Measurements from ENCODE around the gene PPP1R15B. TPM values are rescaled to one million over a fixed set of nuclear protein-coding genes. Genes with fewer than 3 reads are reported as not detected.

PPP1R15B gene
- total and polyA plus RNA-seq, 2 donors (not counting 1 experiment from before 2014, with no cell fraction given), result 65.7 to 137 TPM

DNA sequence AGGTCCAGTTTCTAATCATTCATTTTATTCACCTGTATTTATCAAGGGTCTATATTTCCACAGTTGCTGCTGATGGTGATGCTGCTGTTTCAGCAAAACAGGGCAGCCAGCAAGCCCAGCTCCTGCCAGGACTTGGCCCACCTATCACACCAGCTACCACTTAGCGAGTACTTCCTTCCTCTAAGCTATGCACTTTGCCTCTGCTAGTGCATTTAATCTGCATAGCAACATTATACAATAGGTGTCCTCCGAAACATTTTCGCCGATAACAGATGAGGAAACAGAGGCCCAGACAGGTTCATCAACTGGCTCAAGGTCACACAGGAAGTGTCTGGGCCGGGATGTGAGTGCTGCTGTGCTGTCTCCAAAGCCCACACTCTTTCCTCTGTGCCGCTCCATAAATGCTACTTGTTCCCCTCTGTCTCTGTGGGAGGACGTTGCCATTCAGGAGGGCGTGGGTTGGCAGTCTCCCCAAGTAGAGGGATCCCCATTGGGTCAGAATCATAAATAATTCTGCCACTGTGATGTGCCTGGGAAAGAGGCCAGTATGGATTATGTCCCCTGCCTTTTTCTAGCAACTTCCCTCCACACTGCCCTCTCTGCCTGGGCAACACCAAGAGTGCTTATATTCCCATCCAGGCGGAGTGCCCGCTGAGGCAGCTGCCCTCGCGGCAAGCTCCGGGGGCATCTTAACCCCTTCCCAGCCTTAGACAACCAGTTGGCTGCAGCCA is 42.5 kb downstream of the PPP1R15B start:
- intact Hi-C loops (cut with micrococcal nuclease), result loop anchor here (10.0 kb wide), 1 partner anchor 864 kb away; no protein-coding TSS in a partner anchor
- no peak overlapping the region for H3K4me3 ChIP-seq (ENCODE audit: control extremely low read depth in 1 of 5, extremely low read depth in 1 of 5, insufficient read depth in 1 of 5, low read depth in 2 of 5, low read length in 4 of 5)
- Mint-ChIP-seq H3K27ac (no peak overlapping the region), H3K27me3 (peaks cover 39% of the 10 kb centered on the region), H3K4me3 (no peak overlapping the region), H3K4me1 (no peaks in the 10 kb centered on the region), H3K9me3 (ENCODE audit: insufficient read depth) (no peaks in the 10 kb centered on the region)
- no peaks in the 10 kb centered on the region for H3K79me2 ChIP-seq (ENCODE audit: control insufficient read depth, insufficient read depth, low read length)
- peaks cover 0 to 13% (median 0%) of the 10 kb centered on the region in 4 experiments for H3K27me3 ChIP-seq (replicated peaks in 1 of 4; ENCODE audit: control extremely low read depth in 1 of 4, control insufficient read depth in 3 of 4, insufficient read depth in 4 of 4, low read length in 3 of 4)
- H4K20me1 ChIP-seq (ENCODE audit: control insufficient read depth, insufficient read depth, low read length, poor library complexity, severe bottlenecking), result no peaks in the 10 kb centered on the region
- H3K9ac ChIP-seq (ENCODE audit: low read length), result no peak overlapping the region
- WGBS (ENCODE audit: insufficient coverage), result 39% methylated on average over 13 of the region's 13 CpGs
- H3K4me2 ChIP-seq (replicated peaks; ENCODE audit: low read depth, low read length, poor library complexity, severe bottlenecking), result no peak overlapping the region
- TF ChIP-seq, protein P1, sequence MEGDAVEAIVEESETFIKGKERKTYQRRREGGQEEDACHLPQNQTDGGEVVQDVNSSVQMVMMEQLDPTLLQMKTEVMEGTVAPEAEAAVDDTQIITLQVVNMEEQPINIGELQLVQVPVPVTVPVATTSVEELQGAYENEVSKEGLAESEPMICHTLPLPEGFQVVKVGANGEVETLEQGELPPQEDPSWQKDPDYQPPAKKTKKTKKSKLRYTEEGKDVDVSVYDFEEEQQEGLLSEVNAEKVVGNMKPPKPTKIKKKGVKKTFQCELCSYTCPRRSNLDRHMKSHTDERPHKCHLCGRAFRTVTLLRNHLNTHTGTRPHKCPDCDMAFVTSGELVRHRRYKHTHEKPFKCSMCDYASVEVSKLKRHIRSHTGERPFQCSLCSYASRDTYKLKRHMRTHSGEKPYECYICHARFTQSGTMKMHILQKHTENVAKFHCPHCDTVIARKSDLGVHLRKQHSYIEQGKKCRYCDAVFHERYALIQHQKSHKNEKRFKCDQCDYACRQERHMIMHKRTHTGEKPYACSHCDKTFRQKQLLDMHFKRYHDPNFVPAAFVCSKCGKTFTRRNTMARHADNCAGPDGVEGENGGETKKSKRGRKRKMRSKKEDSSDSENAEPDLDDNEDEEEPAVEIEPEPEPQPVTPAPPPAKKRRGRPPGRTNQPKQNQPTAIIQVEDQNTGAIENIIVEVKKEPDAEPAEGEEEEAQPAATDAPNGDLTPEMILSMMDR (IDR thresholded peaks at IDR 0.05), result no peak
- no peak for TF ChIP-seq EZH2 (IDR thresholded peaks at IDR 0.05; ENCODE audit: borderline replicate concordance, insufficient read depth, low read depth, low read length, poor library complexity, severe bottlenecking)
- no peaks in the 10 kb centered on the region for H3K4me1 ChIP-seq (ENCODE audit: control insufficient read depth in 2 of 2, insufficient read depth in 2 of 2, low read length in 2 of 2)
- DNase-seq (no peak), ATAC-seq (ENCODE audit: low read depth) (no peak)
- H3K9me3 ChIP-seq (ENCODE audit: control extremely low read depth in 1 of 3, control insufficient read depth in 2 of 3, insufficient read depth in 1 of 3, low read length in 2 of 3), result no peaks in the 10 kb centered on the region
- no peak overlapping the region for H3K27ac ChIP-seq (ENCODE audit: low read length in 2 of 2)
- CTCF ChIA-PET, result interaction anchor here (0.8 to 1.5 kb wide), 2 partner anchors 29 to 206 kb away, joined by 3 to 7 read pairs; no protein-coding TSS in a partner anchor
- H3K36me3 ChIP-seq (replicated peaks in 1 of 2; ENCODE audit: control extremely low read depth in 1 of 2, control insufficient read depth in 1 of 2, extremely low read depth in 1 of 2, insufficient read depth in 2 of 2, low read length in 1 of 2), result no peaks in the 10 kb centered on the region
- POLR2A ChIA-PET, result no interaction called here
- H2AFZ ChIP-seq (ENCODE audit: insufficient read depth, low read depth, low read length, poor library complexity, severe bottlenecking), result no peak overlapping the region

DNA sequence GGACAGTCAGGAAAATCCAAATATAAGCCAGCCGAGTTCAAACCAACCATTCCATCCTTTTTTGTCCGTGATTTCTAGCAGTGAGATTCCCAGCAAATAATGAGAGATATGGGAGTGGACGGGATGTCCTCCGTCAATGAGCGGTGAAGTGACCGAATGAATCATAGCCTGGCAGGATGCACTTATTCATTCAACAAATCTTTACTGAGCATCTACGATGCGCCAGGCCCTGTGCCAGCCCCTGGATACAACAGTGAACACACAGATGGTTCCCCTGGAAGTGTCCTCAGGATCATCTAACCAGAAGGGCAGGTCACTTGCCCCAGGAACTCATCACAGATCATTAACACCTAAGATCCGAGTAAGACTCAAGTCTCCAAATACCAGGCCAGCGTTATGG is 43.7 kb downstream of the PPP1R15B start:
- ATAC-seq (ENCODE audit: low read depth), result no peak
- Histone ChIP-seq H3K27me3 (replicated peaks in 1 of 4; ENCODE audit: control extremely low read depth in 1 of 4, control insufficient read depth in 3 of 4, insufficient read depth in 4 of 4, low read length in 3 of 4) (peaks cover 0 to 16% (median 2%) of the 10 kb centered on the region in 4 experiments), H3K4me1 (ENCODE audit: control insufficient read depth in 2 of 2, insufficient read depth in 2 of 2, low read length in 2 of 2) (peaks cover 4 to 11% of the 10 kb centered on the region in 2 donors), H3K4me3 (ENCODE audit: control extremely low read depth in 1 of 5, extremely low read depth in 1 of 5, insufficient read depth in 1 of 5, low read depth in 2 of 5, low read length in 4 of 5) (no peak overlapping the region), H3K9me3 (ENCODE audit: control extremely low read depth in 1 of 3, control insufficient read depth in 2 of 3, insufficient read depth in 1 of 3, low read length in 2 of 3) (peaks cover 0 to 5% (median 0%) of the 10 kb centered on the region in 3 donors), H3K4me2 (replicated peaks; ENCODE audit: low read depth, low read length, poor library complexity, severe bottlenecking) (no peak overlapping the region), H2AFZ (ENCODE audit: insufficient read depth, low read depth, low read length, poor library complexity, severe bottlenecking) (no peak overlapping the region), H3K27ac (ENCODE audit: low read length in 2 of 2) (no peak overlapping the region), H3K79me2 (ENCODE audit: control insufficient read depth, insufficient read depth, low read length) (no peaks in the 10 kb centered on the region), H4K20me1 (ENCODE audit: control insufficient read depth, insufficient read depth, low read length, poor library complexity, severe bottlenecking) (no peaks in the 10 kb centered on the region), H3K9ac (ENCODE audit: low read length) (no peak overlapping the region), H3K36me3 (replicated peaks in 1 of 2; ENCODE audit: control extremely low read depth in 1 of 2, control insufficient read depth in 1 of 2, extremely low read depth in 1 of 2, insufficient read depth in 2 of 2, low read length in 1 of 2) (no peaks in the 10 kb centered on the region)
- intact Hi-C loops (cut with micrococcal nuclease), result loop anchor here (10.0 kb wide), 1 partner anchor 863 kb away; no protein-coding TSS in a partner anchor
- ChIA-PET CTCF (interaction anchor here (1.1 kb wide), 1 partner anchor 21 kb away, joined by 3 read pairs; no protein-coding TSS in a partner anchor), POLR2A (no interaction called here)
- no peak for DNase-seq
- no peaks in the 10 kb centered on the region for H3K9me3 Mint-ChIP-seq (ENCODE audit: insufficient read depth)
- H3K27me3 Mint-ChIP-seq, result peaks cover 42% of the 10 kb centered on the region
- peaks cover 6% of the 10 kb centered on the region for H3K4me1 Mint-ChIP-seq
- H3K27ac Mint-ChIP-seq, result no peak overlapping the region
- WGBS (ENCODE audit: insufficient coverage), result 93% methylated on average over 6 of the region's 10 CpGs
- H3K4me3 Mint-ChIP-seq, result no peak overlapping the region
- TF ChIP-seq, protein P1 (IDR thresholded peaks at IDR 0.05), result no peak
- no peak for TF ChIP-seq EZH2 (IDR thresholded peaks at IDR 0.05; ENCODE audit: borderline replicate concordance, insufficient read depth, low read depth, low read length, poor library complexity, severe bottlenecking)
